ENCODE data around the gene PLD5.
"Not testable (repeated sequence)": the region's sequence is repeated elsewhere in the genome, so short reads cannot be mapped to it uniquely, and the experiment has no call there.

The PLD5 gene

GRCh38 chr1:242282758-242283485 lies 241.6 kb downstream of the PLD5 start:
- not testable (repeated sequence) for DNase-seq (ENCODE audit: low read depth)

- not testable (repeated sequence) for DNase-seq (ENCODE audit: low read depth)
Measured at GRCh38 chr1:242278406-242278805, 246.1 kb downstream of the PLD5 start.

- DNase-seq (ENCODE audit: low read depth): not testable (repeated sequence)
Measured at GRCh38 chr1:242276769-242277168, 247.7 kb downstream of the PLD5 start.

- not testable (repeated sequence) for DNase-seq (ENCODE audit: low read depth)
Measured at GRCh38 chr1:242267004-242267403, 257.5 kb downstream of the PLD5 start.

- DNase-seq (ENCODE audit: low read depth): not testable (repeated sequence)
Measured at GRCh38 chr1:242264419-242264818, 260.1 kb downstream of the PLD5 start.

- no peak for DNase-seq (ENCODE audit: low read depth)
Measured at GRCh38 chr1:242245255-242245654, 279.2 kb downstream of the PLD5 start.

GRCh38 chr1:242243472-242243871 lies 281.0 kb downstream of the PLD5 start:
- no peak for DNase-seq (ENCODE audit: low read depth)

GRCh38 chr1:242242983-242243382 lies 281.5 kb downstream of the PLD5 start:
- no peak for DNase-seq (ENCODE audit: low read depth)

- DNase-seq (ENCODE audit: low read depth): no peak
Measured at GRCh38 chr1:242241936-242242335, 282.6 kb downstream of the PLD5 start.

- DNase-seq (ENCODE audit: low read depth): no peak
Measured at GRCh38 chr1:242240691-242241090, 283.8 kb downstream of the PLD5 start.

GRCh38 chr1:242240077-242240476 lies 284.4 kb downstream of the PLD5 start:
- no peak for DNase-seq (ENCODE audit: low read depth)

- DNase-seq (ENCODE audit: low read depth): no peak
Measured at GRCh38 chr1:242239398-242239797, 285.1 kb downstream of the PLD5 start.

- no peak for DNase-seq (ENCODE audit: low read depth)
Measured at GRCh38 chr1:242237051-242237450, 287.4 kb downstream of the PLD5 start.

- DNase-seq (ENCODE audit: low read depth): no peak
Measured at GRCh38 chr1:242228991-242229390, 295.5 kb downstream of the PLD5 start.

GRCh38 chr1:242225767-242226573 lies 298.5 kb downstream of the PLD5 start:
- no peak for DNase-seq (ENCODE audit: low read depth)

- DNase-seq (ENCODE audit: low read depth): not testable (repeated sequence)
Measured at GRCh38 chr1:242224878-242225766, 299.4 kb downstream of the PLD5 start.

- no peak for DNase-seq (ENCODE audit: low read depth)
Measured at GRCh38 chr1:242224461-242224860, 300.0 kb downstream of the PLD5 start.

- no peak for DNase-seq (ENCODE audit: low read depth)
Measured at GRCh38 chr1:242219905-242220304, 304.6 kb downstream of the PLD5 start.

- no peak for DNase-seq (ENCODE audit: low read depth)
Measured at GRCh38 chr1:242219298-242219901, 305.1 kb downstream of the PLD5 start.

- DNase-seq (ENCODE audit: low read depth): no peak
Measured at GRCh38 chr1:242216368-242216767, 308.1 kb downstream of the PLD5 start.

- not testable (repeated sequence) for DNase-seq (ENCODE audit: low read depth)
Measured at GRCh38 chr1:242214455-242214854, 310.0 kb downstream of the PLD5 start.

GRCh38 chr1:242212961-242213360 lies 311.5 kb downstream of the PLD5 start:
- DNase-seq (ENCODE audit: low read depth): not testable (repeated sequence)

Measured in iris pigment epithelial cell (primary cell).